HG03520 (cell line): ENCODE data around the gene EVC2.

Experiments
- ATAC-seq: cut with Tn5 transposase; IDR thresholded peaks from one replicate; pipeline ENCODE4 v1.9.1; 2021; ENCODE audit warnings: mild to moderate bottlenecking, moderate library complexity; ENCODE audit not compliant: unreplicated experiment

The EVC2 gene

DNA sequence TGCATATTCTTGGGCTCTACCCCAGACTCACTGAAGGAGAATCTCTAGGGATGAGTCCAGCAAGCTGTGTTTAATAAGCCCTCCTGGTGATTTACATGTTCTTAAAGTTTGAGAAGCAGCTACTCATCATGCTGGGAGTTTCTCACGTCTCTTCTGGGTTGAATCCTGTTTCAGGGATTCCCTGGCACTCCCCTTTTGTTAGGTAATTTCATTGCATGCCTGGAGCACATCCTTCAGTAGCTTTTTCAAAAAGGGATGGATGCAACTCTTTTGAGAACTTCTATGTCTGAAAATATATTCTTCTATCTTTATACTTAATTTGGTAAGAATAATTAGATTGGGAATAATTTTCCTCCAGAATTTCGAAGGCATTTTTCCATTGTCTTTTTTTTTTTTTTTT is 7.0 kb upstream of the EVC2 start:
- ATAC-seq = no peak

DNA sequence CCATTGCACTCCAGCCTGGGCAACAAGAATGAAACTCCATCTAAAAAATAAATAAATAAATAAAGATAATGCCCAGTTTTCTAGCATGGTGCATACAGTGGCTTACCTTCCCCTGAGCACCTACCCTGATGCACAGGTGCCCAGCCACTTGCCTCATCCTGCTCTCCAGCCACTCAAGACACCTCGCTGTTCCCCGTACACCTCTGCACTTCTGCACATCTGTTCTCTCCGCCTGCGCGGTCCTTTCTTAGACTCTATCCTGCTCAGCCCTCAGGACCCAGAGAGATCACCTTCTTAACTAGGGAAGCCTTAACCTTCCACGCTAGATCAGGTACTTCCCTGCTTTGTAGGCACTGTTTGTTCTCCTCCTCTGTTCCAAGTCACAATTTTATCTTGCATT is 5.5 kb upstream of the EVC2 start:
- no peak for ATAC-seq

DNA sequence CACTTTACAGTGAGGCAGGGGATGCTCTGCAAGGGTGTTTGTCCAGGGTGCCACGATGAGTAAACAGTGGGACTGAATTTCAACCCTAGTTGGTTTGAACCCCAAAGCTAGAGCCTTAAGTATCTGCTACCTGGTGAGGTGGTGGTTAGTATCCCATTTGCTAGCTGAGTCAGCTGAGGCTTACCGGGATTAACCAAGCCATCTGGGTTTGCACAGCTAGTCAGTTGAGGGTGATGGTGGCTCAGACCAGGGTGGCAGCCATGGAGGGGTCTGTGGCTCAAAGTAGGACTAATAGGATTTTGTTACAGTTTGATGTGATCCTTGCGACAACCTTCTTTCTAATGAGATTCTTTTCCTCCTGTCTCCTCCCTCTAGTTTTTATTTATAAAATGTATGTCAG is 4.6 kb upstream of the EVC2 start:
- ATAC-seq = no peak

DNA sequence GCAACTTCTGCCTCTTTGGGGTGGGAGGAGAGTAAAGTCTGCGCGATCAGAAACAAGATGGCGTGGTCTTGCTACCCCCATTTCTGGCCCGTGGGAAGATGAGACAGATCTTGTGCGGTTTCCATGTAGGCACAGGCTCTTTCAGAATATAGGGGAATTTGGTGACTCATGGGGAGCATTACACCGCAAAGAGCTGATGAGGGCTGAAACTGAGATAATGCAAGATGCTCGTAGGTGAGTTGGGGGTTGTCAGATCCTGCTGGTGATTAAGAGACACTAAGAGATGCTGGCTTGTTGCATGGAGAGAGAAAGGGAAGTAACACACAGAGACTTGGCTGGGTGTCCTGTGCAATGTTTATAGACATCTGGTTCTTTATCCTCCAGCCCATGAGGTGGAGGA is 4.2 kb upstream of the EVC2 start:
- ATAC-seq = no peak

DNA sequence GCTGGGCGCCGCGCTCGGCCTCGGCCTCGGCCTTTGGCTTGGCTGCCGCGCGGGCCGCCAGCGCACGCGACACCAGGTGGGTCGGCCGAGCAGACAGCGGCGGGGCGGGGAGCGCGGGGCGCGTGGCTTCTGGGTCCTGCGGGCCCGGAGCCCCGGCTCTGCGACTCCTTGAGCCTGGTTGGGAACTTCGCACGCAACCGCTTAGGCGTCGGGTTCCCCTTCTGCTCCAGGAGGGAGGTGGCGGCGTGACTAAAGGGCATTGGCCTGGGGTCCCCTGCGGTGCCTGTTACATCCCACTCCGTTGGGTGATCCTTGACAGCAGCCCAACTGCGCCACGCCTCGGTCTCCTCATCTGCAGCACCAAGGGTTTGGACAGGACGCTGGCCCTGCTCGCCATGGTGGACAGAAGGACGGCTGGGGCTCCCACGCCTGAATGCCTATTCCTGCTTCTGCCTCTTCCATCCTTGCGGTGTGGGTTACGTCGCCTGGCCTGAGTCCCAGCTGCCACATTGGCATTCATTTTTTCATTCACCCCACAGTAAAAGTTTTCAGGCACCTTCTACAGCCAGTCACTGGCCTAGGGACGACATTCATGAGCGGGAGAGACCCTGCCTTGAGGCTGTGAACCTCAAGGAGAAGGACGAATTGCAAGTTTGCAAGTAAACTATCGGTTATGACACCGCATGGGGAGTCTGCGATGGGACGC is 3.3 kb upstream of the EVC2 start:
- no peak for ATAC-seq

DNA sequence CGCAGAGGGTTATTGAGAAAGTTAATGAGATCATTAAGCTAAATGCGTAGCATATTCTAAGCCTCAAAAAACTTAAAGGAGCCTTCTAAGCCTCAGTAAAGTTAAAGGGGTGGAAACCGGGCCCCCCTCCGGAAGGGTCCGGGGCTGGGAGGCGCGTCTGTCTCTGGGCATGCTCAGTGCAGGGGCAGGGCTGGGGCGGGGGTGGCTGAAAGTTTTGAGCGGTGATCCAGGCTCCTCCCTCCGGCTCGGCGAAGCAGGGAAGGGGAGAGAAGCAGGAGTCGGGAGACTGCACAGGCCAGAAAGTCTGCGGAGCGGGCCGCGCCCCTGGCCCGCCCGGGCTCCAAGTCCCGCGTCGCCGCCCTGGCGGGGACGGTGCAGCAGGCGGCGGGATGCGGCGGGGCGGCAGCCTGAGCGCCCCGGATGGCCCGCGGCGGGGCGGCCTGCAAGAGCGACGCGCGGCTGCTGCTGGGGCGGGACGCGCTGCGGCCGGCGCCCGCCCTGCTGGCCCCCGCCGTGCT is 2.7 kb upstream of the EVC2 start, which contains the start of gene EVC:
Gene EVC, plus strand, starts transcription at position 241 of the 518 bp plus-strand sequence. Its CDS starts 180 bp downstream, at position 421.
- ATAC-seq = no peak

DNA sequence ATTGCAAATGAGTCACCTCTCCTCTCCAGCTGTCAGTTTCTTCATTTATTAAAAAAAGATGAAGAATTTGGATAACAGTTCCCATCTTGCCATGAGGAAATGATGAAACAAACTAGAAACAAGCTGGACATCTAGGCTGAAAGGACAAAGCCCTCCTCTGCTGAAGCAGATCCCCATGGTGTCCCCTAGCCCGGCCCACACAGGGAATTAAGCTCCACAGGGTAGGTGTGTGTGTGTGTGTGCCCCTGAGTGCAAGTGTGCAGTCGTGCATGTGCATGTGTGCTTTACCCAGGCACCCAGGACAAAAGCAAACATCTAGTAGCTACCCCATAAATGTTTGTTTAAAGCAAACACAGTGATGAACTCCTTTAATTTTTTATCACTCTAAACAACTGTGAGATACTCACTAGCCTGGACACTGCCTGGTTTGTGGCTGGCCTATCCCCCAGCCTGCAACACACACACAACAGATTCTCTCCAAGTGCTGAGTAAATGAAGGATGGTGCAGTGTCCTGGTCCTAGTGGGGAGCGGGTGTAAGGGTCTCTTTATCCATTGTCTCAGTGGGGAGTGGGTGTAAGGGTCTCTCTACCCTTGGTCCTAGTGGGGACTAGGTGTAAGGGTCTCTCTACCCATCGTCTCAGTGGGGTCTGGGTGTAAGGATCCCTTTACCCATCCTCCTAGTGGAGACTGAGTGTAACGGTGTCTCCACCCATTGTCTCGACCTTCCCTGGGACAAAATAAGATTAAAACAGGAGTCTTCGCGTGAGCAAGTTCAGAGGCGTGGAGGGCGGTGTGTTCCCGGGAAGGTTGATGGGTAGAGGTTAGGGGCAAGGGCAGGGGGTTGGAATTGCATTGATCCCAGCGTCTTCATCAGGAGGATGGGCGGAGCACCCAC is 2.0 kb upstream of the EVC2 start:
- ATAC-seq = no peak

DNA sequence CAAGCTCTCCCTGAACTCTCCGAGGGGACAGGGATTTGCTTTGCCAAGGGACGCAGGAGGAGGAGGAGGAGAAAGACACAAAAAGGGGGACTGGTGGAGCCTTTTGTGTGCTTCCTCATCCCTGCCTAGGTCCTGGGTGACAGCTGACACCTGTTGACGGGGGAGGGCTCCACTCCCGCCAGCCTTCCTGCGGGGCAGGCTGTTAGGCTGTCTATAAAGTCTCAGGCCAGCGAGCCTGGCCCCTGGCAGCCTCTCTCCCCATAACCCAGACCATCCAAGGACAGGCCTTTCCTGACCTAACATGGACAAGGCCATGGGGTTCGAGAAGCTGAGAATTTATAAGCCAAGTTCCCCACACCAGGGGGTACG is 832 bp upstream of the EVC2 start:
- no peak for ATAC-seq

DNA sequence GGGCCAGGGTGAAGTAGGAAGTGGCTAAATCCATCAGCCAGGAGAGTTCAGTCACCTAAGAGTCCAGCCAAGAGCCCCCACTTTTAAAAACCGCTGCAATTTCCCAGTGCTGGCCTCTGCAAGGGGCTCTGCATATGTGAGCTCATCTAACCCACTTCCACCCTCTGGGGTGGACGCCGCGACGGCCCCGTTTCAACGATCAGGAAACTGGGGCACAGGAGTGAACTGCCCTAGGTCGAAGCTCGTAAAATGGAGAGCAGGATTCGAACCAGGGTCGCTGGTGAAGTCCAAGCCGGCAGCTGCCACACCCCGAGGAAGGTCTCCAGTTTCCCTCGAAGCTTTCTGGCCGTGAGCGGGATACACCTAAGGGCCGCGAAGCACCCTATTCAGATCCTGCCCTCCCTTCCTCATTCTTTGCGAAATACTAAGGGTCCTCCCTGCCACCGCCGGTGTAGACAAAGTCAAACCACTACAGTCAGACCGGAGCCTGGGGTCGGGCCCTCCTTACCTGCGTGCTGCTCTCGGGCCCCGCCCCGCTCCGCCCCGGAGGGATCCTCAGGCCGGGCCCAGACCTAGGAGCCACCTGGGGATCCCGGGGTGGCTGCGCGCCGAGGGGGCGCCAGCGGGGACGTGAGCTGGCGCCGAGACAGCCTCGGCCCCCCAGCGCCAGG is 446 bp downstream of the EVC2 start:
- no peak for ATAC-seq

DNA sequence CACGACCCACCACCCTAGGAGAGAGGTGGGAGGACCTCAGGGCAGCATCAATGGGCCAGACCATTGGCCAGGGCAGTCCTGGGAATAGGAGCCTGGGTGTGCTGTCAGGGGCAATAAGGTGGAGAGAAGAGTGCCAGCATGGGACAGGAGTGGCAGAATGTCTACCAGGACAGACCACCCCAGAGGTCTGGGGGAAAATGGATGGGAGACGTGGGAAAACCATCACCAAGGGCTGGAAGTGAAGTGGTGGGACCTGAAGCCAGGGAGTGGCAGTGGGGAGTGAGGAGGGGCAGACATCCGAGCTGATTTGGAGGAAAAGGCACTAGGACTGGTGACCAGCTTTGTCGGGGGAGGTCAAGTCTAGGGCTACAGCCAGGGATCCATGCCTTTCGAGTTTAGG is 993 bp downstream of the EVC2 start:
- ATAC-seq = no peak

DNA sequence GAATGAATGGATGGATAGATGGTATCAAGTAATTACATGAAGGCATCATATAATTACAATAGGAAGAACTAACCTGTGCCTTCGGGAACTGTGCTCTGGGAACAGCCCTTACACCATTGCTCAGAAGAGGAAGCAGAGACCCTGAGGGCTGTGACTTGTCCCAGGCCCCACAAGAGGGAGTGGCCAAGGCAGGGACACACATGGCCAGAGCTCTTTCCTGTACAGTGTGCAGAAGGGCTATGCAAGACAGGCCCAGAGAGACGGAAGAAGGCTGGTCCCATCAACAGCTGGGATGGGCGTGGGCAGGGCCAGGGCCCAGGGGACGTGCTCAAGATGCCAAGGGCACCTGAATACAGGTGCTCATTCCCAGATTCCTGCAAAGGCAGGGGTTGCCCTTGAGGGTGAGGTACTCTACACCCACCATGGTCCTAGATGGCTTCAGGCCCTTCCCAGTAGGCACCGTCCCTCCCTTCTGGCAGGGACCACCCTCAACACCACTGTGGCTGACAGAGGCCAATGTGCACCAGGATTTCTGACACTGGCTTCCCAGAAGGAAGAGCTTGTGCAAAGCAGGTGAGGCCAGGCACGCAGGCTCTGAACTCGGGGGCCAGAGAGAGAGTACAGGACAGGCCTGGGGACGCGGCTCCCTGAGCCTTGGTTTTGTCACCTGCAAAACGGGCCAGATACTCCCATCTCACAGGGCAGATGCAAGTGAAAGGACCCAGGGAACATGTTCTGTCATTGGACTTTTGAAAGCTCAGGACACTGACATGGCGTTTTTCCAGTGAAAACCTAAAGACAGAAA is 1.7 kb downstream of the EVC2 start:
- no peak for ATAC-seq

DNA sequence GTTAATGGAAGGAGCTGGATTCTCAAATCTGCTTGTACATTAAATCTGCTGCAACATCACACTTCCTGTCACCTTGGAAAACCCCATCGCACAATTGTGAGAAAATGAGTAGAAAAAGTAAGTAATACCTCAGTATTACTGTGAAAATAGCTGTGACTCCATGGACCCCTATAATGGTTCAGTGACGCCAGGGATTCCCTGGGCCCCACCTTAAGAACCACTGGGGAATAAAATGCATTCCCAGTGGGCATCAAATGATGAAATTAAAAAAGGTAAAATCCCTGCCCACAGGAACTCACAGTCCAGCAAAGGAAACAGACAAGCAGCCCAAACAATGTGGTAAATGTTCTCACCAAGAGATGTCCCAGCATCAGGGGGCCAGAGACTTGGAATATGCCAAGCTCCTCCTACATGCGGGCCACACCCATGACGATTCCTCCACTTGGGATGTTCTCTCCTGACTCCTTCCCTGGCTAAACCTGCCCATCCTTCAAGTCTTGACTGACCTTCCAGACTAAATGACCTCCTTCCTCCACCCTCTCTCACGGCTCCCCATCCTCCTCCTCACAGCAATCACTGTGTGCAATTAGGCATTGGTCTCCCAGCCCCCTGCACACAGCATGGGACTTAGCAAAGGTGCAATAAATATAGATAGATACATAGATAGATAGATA is 2.6 kb downstream of the EVC2 start:
- ATAC-seq = no peak

DNA sequence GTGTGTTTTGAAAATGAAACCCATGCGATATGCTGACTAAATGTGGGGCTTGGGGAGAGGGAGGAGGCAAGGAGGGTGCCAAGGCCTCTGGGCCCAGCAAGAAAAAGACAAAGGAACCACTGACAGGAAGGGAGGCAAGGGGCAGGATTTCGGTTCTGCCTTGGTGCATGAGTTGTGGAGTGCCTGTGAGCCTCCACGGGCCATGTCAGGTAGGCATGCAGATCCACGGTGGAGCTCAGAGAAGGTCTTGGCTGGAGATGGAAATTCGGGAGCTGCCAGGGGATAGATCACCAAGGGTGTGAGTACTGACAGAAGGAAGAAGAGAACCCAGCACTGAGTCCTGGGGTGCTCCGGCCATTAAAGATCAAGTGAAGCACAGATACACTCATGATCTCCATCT is 4.1 kb downstream of the EVC2 start:
- ATAC-seq = no peak

DNA sequence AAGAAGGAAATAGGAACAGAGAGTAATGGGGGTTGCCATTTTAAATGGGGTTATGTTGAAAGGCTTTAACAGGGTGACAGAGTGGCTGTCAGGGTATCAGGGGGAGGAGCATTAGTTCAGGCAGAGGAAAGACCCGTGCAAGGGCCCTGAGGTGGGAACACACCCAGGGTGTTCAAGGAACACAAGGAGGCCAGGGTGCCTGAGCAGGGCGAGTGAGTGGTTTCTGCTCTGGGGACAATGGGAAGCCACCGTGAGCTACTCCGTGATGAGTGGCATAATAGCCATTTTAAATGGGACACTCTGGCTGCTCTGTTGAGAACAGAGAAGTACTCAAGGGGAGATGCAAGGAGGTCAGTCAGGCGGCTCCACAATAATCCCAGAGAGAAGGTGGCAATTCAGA is 4.5 kb downstream of the EVC2 start:
- no peak for ATAC-seq

DNA sequence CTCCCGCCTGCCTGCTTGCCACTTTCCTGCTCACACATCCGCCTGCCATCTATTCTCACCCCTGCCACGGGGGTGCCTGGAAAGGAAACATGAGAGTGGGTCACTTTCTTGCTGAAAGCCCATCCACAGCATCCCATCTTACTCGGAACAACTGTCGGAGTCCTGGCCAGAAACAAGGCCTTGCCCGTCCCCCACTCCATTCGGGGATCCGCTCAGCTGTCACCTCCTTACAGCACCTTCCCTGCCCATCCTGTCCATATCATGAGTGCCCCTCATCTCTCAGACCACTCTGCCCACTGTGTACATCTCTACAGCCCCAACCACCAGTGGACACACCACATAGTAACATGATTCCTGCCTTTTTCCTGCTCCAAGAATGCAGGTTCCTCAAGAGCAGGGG is 6.4 kb downstream of the EVC2 start:
- ATAC-seq = no peak

DNA sequence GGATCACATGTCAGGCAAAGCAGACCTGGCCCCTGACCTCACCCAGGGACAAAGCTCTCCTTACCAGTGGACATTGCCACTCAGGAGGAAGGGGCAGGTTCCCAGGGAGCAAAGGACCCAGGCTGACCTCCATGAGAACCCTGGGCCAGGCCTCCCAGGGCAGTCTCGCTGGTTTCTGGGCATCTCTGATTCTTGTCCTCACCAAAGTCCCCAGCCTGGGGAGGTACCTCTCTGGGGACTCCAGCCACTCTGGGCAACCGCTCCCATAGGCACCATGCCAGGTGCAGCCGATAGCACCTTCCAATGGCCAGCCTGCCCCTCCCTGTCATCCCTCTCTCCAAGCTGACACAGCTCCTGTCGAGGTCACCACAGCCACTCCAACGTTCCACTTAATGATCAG is 7.9 kb downstream of the EVC2 start:
- ATAC-seq = no peak

DNA sequence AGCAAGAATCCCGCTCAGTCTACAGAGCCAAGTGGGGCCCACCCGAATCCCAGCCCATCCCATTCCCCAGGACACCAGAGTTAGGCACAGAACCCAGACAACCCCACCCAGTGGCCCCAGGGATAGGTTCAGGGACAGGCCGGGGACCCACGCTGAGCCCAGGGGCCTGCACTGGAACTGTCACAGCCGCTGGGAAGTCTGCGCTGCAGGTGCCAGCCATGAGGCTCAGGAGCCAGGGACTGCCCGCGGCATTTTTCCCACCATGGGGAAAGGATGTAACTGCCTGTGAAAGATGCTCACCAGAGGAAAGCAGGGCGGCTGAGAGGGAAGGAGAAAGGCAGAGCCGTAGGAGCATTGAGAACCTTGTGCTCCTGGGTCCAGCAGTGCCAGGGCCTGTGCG is 12.0 kb downstream of the EVC2 start:
- no peak for ATAC-seq

DNA sequence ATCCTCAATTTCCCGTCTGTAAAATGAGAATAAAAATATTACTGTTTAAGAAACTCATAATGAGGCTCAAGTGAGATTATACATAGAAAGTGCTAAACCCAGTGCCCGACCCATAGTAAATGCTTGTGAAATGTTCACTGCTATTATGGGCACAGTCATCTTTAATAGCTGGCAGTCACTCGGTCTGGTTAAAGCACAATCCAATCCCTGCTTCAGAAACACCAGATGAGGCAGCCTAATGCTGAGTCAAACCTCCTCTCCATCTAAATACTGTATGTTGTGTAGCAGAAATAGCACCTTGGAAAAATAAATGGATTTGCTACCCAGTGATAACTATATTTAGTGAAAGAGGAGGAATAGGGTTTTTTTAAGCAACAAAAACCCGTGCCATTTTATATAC is 14.5 kb downstream of the EVC2 start:
- ATAC-seq = no peak

DNA sequence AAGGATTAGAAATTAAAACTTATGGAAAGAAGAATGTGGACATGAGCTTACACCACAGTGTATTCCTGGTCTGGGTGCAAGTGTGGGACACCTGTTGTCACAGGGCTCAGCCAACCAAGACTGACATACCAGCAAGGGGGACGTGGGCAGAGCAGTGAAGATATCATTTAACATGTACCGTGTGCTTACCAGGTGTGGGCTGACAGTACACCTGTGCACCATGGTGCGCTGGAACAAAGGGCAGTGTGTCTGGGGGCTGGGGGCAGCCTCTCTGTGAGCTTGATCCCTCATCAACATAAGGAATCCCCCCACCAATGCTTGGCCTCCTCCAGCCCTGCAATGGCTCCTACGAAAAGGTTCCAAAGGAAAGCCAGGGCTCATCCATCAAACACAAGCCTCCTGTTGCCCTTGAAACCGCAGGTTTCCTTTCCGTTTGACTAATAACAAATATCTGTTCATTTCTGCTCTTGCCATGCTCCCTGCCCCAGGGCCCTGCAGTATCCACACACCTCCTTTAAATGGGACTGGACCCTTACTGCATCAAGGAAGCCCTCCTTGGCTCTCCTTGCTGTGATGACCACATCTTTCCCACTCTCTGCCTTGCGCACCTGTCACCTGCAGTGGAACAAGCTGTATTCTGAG is 16.7 kb downstream of the EVC2 start:
- ATAC-seq = no peak

DNA sequence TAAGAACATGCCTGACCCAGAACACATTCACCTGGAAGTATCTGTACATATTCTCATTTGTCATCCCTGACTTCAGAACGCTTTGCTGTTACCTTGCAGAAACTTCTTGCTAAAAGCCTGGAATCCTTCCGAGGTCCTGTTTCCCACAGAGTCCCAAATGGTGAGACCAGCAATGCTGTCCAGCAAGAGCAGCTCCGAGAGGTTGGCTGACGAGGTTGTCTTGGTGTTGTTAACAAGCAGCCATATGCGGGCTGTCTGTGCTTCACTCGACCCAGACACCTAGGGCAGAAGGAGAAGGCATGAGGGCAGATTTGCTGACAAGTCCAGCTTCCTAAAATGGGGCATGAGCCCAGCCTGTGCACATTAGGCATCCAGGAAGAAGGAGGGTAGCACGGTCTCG is 19.3 kb downstream of the EVC2 start:
- no peak for ATAC-seq
